Myocyte (in vitro differentiated cells): ENCODE measurements around the gene CD55. TPM values are rescaled to one million over a fixed set of nuclear protein-coding genes. Genes with fewer than 3 reads are reported as not detected.
"Not testable (repeated sequence)": the region's sequence is repeated elsewhere in the genome, so short reads cannot be mapped to it uniquely, and the experiment has no call there.

ENCODE experiments used
- DNase-seq: peaks from one replicate; pipeline ENCODE4 v3.0.0-alpha.2; 2012; ENCODE audit warnings: low read depth
- total RNA-seq: library from RNA; depleted of rRNA; stranded (reverse); fragments of >200 nt; gene quantifications from 2 replicates; pipeline ENCODE4 v1.2.3, GENCODE V29; 2014

Gene CD55
- total RNA-seq, 1 donor from 2014 or later, result 29.7 TPM

DNA sequence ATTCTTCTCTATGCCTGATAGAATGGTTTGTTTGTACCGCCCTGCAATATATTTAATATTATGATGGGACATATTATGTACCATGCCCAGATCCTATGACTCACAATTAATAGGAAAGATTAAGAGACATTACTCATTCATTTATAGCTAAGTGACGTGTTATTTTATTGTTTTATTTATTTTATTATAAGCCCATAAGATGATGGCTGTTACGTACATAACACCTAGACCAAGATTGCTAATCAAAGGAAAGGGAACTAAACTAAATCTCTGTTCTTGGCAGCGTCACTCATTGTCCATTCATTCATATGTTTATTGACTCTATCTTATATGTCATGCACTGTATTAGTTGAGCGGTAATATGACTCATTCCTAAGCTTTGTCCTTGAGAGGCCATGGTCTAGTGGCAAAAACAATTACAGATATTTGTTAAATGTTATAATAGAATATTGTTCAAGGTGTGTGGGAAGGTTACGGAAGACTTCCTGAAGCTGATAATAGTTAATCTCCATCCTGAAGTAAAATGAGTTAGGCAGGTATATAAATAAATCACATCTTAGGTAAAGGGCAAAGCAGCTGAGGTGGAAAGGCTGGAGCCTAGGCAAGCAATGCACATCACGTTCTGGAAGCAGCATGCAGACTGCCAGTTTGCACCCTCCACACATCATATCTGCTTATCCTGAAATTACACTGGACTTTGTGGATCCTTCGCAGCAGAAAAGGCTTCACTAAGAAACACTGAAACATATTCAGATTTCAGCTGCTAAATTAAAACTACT lies 16.6 kb upstream of the CD55 start:
- no peak for DNase-seq

DNA sequence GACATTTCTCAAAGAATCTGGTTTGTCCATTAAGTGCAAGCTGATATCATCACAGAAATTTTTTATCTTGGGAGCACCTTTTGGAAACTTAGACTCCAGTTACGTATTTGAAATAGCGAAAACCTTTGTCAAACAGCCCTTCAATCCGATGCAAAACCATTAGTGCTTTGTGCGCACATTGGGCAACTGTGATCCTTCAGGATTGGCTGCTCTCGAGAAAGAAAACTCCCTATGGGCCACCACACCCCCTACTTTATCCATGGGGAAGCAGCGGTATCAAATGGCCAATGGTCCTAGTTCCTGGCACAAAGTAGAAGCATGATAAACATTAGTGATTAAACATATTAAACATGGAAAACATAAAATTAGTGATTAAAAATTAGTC lies 16.0 kb upstream of the CD55 start:
- DNase-seq, result no peak

GRCh38 chr1:207306023-207306422 lies 15.5 kb upstream of the CD55 start:
- no peak for DNase-seq

GRCh38 chr1:207306603-207307002 lies 14.9 kb upstream of the CD55 start:
- DNase-seq, result no peak

DNA sequence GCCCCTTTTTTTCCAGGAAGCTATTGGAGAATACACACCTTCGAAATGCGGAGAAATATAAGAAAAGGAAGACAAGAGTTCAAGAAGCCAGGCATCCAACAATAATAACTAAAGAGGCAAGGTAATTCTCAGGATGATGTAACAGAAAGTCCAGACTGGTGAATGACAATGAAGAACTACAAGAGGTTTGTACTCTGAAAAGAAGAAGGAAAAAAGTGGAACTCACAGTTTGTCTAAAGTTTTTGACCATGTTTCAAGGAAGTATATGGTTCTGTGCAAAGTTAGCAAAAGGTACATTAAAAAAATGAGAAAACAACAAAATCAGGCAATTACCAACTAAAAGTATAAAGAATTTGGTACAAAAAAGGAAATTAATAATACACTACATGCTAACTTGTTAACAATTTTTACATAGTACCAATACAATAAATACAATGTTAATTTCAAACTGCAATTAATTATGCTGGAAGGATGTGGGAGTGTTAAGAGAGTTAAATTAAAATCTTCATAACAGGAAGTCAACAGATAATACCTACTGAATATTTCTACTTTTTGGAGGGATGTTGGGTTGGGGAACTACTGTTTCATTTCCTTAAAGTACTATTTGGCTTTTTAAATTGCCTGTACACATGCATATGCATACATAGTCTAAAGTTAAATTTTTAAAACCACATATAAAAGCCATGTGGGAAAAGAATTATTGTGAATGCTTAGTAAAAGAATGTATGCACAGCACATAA lies 12.9 kb upstream of the CD55 start:
- no peak for DNase-seq

- peak; percentile 80 for DNase-seq
Observed at GRCh38 chr1:207309745-207310273, 11.7 kb upstream of the CD55 start.

DNA sequence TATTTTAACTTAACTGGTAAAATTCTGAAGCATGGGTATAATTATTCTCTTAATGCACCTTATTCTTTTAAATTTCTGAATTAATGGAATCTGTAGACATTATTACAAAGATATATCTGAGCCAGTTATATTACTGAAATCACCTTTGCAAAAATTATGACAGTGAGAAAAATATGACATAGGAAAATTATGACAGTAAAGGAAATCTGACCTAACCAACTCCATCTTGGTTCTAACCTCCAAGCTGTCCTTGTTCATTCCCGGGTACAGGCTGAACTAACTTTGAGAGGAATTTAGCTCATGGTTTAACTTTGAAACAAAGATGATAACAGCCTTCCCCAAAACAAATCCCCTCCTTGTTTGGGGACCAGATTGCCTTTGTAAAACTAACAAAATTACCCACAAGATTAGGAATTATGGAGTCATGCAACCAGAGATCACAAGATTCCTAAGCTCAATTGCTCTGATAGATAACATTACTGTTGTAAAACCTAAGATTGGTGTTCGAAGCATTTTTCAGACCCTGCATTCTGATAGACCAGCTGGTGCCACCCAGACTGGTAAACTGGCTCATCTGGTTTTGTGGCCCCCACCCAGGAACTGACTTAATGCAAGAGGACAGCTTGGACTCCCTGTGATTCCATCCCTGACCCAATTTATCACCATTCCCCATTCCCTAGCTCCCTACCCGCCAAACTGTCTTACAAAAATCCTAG lies 9.4 kb upstream of the CD55 start:
- no peak for DNase-seq

GRCh38 chr1:207312604-207312920 lies 8.9 kb upstream of the CD55 start:
- DNase-seq, result no peak

DNA sequence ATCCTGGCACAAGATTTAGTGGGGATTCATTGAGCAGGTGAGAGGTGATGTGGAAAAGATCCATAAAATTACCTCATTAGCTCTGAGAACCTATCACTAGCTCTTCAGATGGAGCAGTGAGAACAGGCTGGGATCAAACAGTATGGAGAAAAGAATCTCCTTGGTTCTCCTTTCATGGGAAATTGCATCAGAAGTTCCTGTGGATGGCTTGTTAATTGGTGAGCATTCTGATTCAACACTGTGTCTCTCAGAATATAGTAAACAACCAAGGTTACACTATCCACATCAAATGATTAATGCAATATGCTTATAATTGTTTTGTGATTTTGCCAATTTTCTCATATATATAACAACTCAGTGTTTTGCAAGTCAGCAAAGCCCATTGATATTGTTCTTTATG lies 8.3 kb upstream of the CD55 start:
- DNase-seq, result no peak

DNA sequence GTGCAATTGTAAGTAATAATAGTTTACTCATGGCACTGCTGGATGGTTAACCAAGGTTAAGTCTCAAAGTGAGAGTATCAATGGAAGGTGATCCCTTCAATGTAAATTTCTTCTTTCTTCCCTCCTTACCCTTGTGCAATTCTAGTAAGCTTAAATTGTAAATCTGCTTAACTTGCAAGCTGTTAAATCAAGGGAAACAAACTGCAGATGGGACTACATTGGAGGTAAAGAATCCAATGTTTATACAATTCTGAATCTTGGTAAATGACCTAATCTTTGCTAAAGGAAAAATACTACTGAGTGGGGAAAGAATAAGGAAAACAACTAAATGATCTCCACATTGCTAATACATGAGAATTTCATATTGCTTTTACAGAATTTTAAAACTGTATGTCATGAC lies 6.7 kb upstream of the CD55 start:
- DNase-seq, result no peak

- DNase-seq, result no peak
Observed at GRCh38 chr1:207315435-207315834, 6.0 kb upstream of the CD55 start.

DNA sequence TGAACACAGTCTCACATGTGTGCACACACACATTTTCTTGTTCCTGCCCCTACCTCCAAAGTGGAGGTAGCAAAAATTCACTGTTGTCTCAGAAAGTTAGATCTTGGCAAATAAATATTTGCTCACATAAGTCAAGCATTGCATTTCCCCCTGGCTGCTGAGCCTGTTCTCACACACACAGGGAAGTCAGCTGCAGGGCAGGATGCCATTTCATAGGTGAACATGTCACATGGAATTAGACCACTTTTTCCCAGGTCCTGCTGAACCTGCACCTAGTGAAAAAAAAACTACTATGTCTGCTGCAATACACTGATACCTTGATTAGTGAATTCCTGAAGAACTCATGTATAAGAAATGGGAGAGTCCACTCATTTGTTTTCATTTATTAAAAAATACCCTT lies 5.3 kb upstream of the CD55 start:
- DNase-seq, result no peak

GRCh38 chr1:207316622-207317391 lies 4.7 kb upstream of the CD55 start:
- DNase-seq, result no peak

GRCh38 chr1:207317561-207317960 lies 3.9 kb upstream of the CD55 start:
- DNase-seq, result no peak

GRCh38 chr1:207318072-207318619 lies 3.3 kb upstream of the CD55 start:
- DNase-seq, result no peak

DNA sequence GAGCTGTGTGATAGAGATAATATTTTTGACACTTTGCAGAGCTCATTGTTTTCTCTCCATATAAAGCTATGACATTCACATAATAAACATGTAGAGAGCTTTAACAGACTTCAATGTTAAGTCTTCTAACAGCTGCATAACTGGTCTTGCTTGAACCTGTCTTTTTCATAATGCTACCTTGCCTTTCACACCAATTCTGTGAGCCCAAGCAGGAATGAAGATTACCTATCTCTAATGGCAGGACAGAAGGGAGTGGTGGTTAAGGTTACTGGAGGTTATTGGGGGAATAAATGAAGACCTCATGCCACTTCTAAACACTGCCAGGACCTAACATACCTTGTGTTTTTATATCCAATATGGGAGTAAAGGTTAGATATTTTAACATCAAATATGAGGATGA lies 2.3 kb upstream of the CD55 start:
- no peak for DNase-seq

DNA sequence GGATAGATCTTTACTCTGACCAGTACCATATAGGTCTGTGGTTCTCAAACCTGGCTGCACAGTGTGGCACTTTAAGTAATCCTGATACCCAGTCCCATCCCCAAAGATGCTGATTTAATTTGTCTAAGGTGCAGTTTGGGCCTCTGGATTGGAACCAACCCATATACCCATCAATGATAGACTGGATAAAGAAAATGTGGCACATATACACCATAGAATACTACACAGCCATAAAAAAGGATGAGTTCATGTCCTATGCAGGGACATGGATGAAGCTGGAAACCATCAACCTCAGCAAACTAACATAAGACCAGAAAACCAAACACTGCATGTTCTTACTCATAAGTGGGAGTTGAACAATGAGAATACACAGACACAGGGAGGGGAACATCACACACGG lies 1.4 kb upstream of the CD55 start:
- not testable (repeated sequence) for DNase-seq

GRCh38 chr1:207321790-207322645 lies 540 bp downstream of the CD55 start:
- DNase-seq, result peak; percentile 25

DNA sequence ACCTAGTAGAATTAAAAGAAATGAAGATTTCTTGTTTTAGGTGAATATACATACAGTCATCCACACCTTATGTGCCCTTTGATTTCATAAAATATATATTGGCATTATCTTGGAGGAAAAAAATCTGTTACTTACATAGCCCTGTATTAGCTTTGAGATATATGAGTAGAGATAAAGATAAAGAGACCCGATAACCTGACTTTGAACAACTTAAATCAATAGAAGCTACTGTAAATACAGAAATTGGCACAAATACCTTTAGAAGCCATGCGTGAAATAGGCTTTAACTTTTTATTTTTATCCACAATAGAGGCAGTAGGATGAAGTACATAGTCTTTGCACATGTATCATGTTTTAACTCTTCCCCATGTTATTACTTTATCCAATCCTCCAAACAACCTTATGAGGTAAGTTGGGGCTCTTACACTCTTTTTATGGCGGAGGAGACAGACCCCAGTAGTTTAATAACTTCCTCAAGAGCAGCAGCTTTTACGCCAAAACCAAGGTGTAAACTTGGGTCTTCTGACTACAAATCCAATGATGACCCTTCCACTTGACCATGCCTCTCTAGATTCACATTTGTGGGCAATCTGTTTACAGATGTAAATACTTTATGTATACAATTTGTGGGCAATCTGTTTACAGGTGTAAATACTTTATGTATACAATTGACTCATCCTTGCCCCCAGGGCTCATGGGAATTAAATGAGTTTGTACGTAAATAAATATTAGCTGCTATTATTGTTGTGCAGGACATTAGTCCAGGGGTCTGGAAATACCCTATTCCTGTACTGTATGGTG lies 2.1 kb downstream of the CD55 start:
- no peak for DNase-seq
